Activated T-helper 9 cell treated with anti-CD3 and anti-CD28 coated beads, Interleukin-2, amount 50 U/mL, for 16 hours (primary cell): ENCODE data around the gene MDH1.
"Not testable (repeated sequence)": the region's sequence is repeated elsewhere in the genome, so short reads cannot be mapped to it uniquely, and the experiment has no call there.

Experiments used
- DNase-seq: peaks from one replicate; pipeline ENCODE4 v3.0.0-alpha.2; 2020; ENCODE audit warnings: low read depth

Gene MDH1

GRCh38 chr2:63589148-63589958 lies 590 bp downstream of the MDH1 start:
- no peak for DNase-seq

- no peak for DNase-seq
Observed at GRCh38 chr2:63590626-63591408, 2.1 kb downstream of the MDH1 start.

GRCh38 chr2:63591566-63592175 lies 2.9 kb downstream of the MDH1 start:
- DNase-seq, result no peak

- DNase-seq, result no peak
Observed at GRCh38 chr2:63594660-63595059, 5.9 kb downstream of the MDH1 start.

- no peak for DNase-seq
Observed at GRCh38 chr2:63596401-63596883, 7.7 kb downstream of the MDH1 start.

- DNase-seq, result no peak
Observed at GRCh38 chr2:63598981-63599380, 10.2 kb downstream of the MDH1 start.

- DNase-seq, result no peak
Observed at GRCh38 chr2:63600881-63601460, 12.2 kb downstream of the MDH1 start.

GRCh38 chr2:63604666-63605065 lies 15.9 kb downstream of the MDH1 start:
- DNase-seq, result no peak

- DNase-seq, result not testable (repeated sequence)
Observed at GRCh38 chr2:63608865-63609264, 20.1 kb downstream of the MDH1 start.

GRCh38 chr2:63610525-63610924 lies 21.8 kb downstream of the MDH1 start:
- no peak for DNase-seq

GRCh38 chr2:63613391-63613901 lies 24.7 kb downstream of the MDH1 start:
- no peak for DNase-seq

GRCh38 chr2:63614448-63614968 lies 25.7 kb downstream of the MDH1 start:
- DNase-seq, result no peak

- DNase-seq, result no peak
Observed at GRCh38 chr2:63614983-63615945, 26.5 kb downstream of the MDH1 start.

- no peak for DNase-seq
Observed at GRCh38 chr2:63617366-63617765, 28.6 kb downstream of the MDH1 start.

- DNase-seq, result no peak
Observed at GRCh38 chr2:63619328-63619727, 30.6 kb downstream of the MDH1 start.

GRCh38 chr2:63622751-63623150 lies 34.0 kb downstream of the MDH1 start:
- no peak for DNase-seq

GRCh38 chr2:63623763-63624162 lies 35.0 kb downstream of the MDH1 start:
- DNase-seq, result not testable (repeated sequence)

- no peak for DNase-seq
Observed at GRCh38 chr2:63627866-63628265, 39.1 kb downstream of the MDH1 start.

GRCh38 chr2:63628403-63628942 lies 39.7 kb downstream of the MDH1 start:
- no peak for DNase-seq

- DNase-seq, result no peak
Observed at GRCh38 chr2:63631501-63631900, 42.7 kb downstream of the MDH1 start.
